Keratinocyte (primary cell): ENCODE data around the gene TNK1.

Experiments used
- CTCF ChIP-seq, 3 experiments: IDR thresholded peaks in 1 of 3; conservative IDR thresholded peaks in 1 of 3; optimal IDR thresholded peaks in 1 of 3; 2 replicates in 2 of 3; 3 replicates in 1 of 3; pipeline versions ENCODE3 to v1.5.1; 2011; ENCODE audit warnings: low read length in 3 of 3, mild to moderate bottlenecking in 3 of 3, moderate library complexity in 2 of 3, control low read depth in 1 of 3, inconsistent platforms in 1 of 3; ENCODE audit not compliant: insufficient read depth in 2 of 3; ENCODE audit errors: extremely low read depth in 1 of 3
- EZH2 ChIP-seq: IDR thresholded peaks from one replicate; pipeline ENCODE4 v1.6.1; 2012; ENCODE audit warnings: inconsistent platforms, mild to moderate bottlenecking, low read length, moderate library complexity

GRCh38 chr17:7334938-7335538 lies 45.9 kb upstream of the TNK1 start:
- TF ChIP-seq CTCF (optimal IDR thresholded peaks at IDR 0.05 in 1 of 3, IDR thresholded peaks at IDR 0.05 in 1 of 3, conservative IDR thresholded peaks at IDR 0.05 in 1 of 3; ENCODE audit: extremely low read depth in 1 of 3, insufficient read depth in 2 of 3, low read length in 3 of 3) = no peak
- TF ChIP-seq EZH2 = no peak
